ENCODE data around the gene FHOD3. TPM values are rescaled to one million over a fixed set of nuclear protein-coding genes. Genes with fewer than 3 reads are reported as not detected.

The FHOD3 gene
- total and polyA plus RNA-seq, 2 of the 13 experiments (the other 11 are each of a cell fraction or from before 2014, with no cell fraction given): 0.07 TPM; not detected in 1

DNA sequence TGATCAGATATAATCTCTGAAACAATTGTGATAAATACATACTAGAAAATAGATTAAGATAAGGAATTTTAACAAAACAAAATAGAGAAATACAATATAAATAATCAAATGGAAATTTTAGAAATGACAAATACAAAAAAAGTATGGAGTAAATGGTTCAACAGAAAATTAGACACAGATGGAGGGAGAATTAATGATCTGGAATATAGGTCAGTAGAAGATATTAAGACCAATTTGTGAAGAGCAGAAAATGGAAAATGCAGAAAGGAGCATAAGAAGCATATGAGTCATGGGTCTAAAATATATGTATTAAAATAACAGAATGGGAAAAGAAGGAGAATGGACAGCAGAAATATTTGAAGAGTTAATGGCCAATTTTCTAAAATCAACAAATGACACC, 44.4 kb downstream of the FHOD3 start (continued):
- TF ChIP-seq, protein P1, sequence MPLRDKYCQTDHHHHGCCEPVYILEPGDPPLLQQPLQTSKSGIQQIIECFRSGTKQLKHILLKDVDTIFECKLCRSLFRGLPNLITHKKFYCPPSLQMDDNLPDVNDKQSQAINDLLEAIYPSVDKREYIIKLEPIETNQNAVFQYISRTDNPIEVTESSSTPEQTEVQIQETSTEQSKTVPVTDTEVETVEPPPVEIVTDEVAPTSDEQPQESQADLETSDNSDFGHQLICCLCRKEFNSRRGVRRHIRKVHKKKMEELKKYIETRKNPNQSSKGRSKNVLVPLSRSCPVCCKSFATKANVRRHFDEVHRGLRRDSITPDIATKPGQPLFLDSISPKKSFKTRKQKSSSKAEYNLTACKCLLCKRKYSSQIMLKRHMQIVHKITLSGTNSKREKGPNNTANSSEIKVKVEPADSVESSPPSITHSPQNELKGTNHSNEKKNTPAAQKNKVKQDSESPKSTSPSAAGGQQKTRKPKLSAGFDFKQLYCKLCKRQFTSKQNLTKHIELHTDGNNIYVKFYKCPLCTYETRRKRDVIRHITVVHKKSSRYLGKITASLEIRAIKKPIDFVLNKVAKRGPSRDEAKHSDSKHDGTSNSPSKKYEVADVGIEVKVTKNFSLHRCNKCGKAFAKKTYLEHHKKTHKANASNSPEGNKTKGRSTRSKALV (CRISPR knock-in tag; IDR thresholded peaks at IDR 0.05): no peak
- no peak for TF ChIP-seq ZNF205 (CRISPR knock-in tag; IDR thresholded peaks at IDR 0.05)
- TF ChIP-seq ZEB1 (IDR thresholded peaks at IDR 0.05; ENCODE audit: insufficient replicate concordance, low read depth): no peak
- no peak for TF ChIP-seq POGZ (CRISPR knock-in tag; IDR thresholded peaks at IDR 0.05)
- no peak for TF ChIP-seq ZFP36 (IDR thresholded peaks at IDR 0.05; ENCODE audit: borderline replicate concordance, low read depth, low read length, partially characterized antibody)
- TF ChIP-seq GLI4 (CRISPR knock-in tag; IDR thresholded peaks at IDR 0.05; ENCODE audit: borderline replicate concordance): no peak

DNA sequence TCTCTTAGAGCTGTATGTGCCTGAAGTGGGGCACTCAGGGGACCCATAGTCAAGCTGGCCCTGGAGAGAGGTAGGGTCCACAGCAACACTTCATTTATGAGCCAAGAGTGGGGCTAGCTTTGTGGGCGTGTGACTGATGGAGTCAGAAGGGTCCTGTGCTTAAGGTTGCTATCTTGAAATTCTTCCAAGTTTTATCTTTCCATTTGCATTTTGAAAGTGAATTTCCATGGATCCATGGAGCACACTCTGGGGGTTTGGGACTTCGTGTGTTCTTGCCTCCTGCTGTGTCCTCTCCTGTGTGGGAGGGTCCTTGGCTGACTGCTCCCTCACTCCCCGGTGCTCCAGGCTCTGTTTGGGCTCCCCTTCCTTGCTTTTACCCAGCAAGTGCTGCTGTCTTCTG, 50.8 kb downstream of the FHOD3 start:
- no peak for DNase-seq (ENCODE audit: low spot score)
- BruUV-seq (replicated peaks): no TSS peak
- H3K9ac ChIP-seq (ENCODE audit: insufficient read depth, low read depth, low read length): no peak overlapping the region
- H3K27me3 ChIP-seq (ENCODE audit: control insufficient read depth in 1 of 2, insufficient read depth in 2 of 2, low read length in 2 of 2): no peaks in the 10 kb centered on the region; a peak in 1 of 5 replicates
- POLR2A ChIA-PET: no interaction called here
- no peaks in the 10 kb centered on the region for H3K79me2 ChIP-seq (ENCODE audit: insufficient read depth, low read length)
- H3K4me2 ChIP-seq (ENCODE audit: low read depth, low read length): no peak overlapping the region
- CTCF ChIA-PET (ENCODE audit: low intra/inter-chr PET ratio, low total read pairs): no interaction called here
- no peak for FAIRE-seq
- H3K4me1 ChIP-seq (ENCODE audit: insufficient read depth, low read length): no peaks in the 10 kb centered on the region
- no peaks in the 10 kb centered on the region for H4K20me1 ChIP-seq (ENCODE audit: insufficient read depth, low read length)
- WGBS (ENCODE audit: low lambda C conversion rate): 7% methylated on average over 3 of the region's 3 CpGs
- intact Hi-C loops (cut with micrococcal nuclease; ENCODE audit: unreplicated experiment) (no loop called here), in situ Hi-C loops (cut with HindIII; ENCODE audit: extremely low pct_ligation_motif_present, low pct_unique_long_range_greater_than_20kb) (no loop called here)
- H3K27ac ChIP-seq (ENCODE audit: extremely low read length, insufficient read depth, low read length): no peak overlapping the region
- H3K9me3 ChIP-seq (ENCODE audit: low read length): no peaks in the 10 kb centered on the region
- ATAC-seq: no peak
- H3K36me3 ChIP-seq (replicated peaks in 1 of 2; ENCODE audit: control insufficient read depth in 1 of 2, insufficient read depth in 2 of 2, low read length in 2 of 2): no peaks in the 10 kb centered on the region
- no peak overlapping the region for H3K4me3 ChIP-seq (replicated peaks in 1 of 3; ENCODE audit: insufficient read depth in 1 of 3, low read depth in 2 of 3, low read length in 3 of 3)
- H2AFZ ChIP-seq (ENCODE audit: low read length): no peak overlapping the region
- TF ChIP-seq EZH2 (conservative IDR thresholded peaks at IDR 0.05; ENCODE audit: low read depth, low read length) (no peak), ZNF17 (CRISPR knock-in tag; IDR thresholded peaks at IDR 0.05) (no peak), SMARCC2 (IDR thresholded peaks at IDR 0.05) (no peak), MZF1 (CRISPR knock-in tag; IDR thresholded peaks at IDR 0.05; ENCODE audit: borderline replicate concordance) (no peak), MAFK (conservative IDR thresholded peaks at IDR 0.05 in 1 of 2, IDR thresholded peaks at IDR 0.05 in 1 of 2; ENCODE audit: low read length in 2 of 2) (no peak), KDM1A (CRISPR knock-in tag; IDR thresholded peaks at IDR 0.05) (no peak)
- TF ChIP-seq, protein P2, sequence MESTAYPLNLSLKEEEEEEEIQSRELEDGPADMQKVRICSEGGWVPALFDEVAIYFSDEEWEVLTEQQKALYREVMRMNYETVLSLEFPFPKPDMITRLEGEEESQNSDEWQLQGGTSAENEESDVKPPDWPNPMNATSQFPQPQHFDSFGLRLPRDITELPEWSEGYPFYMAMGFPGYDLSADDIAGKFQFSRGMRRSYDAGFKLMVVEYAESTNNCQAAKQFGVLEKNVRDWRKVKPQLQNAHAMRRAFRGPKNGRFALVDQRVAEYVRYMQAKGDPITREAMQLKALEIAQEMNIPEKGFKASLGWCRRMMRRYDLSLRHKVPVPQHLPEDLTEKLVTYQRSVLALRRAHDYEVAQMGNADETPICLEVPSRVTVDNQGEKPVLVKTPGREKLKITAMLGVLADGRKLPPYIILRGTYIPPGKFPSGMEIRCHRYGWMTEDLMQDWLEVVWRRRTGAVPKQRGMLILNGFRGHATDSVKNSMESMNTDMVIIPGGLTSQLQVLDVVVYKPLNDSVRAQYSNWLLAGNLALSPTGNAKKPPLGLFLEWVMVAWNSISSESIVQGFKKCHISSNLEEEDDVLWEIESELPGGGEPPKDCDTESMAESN (CRISPR knock-in tag; conservative IDR thresholded peaks at IDR 0.05): no peak
- TF ChIP-seq, protein P3, sequence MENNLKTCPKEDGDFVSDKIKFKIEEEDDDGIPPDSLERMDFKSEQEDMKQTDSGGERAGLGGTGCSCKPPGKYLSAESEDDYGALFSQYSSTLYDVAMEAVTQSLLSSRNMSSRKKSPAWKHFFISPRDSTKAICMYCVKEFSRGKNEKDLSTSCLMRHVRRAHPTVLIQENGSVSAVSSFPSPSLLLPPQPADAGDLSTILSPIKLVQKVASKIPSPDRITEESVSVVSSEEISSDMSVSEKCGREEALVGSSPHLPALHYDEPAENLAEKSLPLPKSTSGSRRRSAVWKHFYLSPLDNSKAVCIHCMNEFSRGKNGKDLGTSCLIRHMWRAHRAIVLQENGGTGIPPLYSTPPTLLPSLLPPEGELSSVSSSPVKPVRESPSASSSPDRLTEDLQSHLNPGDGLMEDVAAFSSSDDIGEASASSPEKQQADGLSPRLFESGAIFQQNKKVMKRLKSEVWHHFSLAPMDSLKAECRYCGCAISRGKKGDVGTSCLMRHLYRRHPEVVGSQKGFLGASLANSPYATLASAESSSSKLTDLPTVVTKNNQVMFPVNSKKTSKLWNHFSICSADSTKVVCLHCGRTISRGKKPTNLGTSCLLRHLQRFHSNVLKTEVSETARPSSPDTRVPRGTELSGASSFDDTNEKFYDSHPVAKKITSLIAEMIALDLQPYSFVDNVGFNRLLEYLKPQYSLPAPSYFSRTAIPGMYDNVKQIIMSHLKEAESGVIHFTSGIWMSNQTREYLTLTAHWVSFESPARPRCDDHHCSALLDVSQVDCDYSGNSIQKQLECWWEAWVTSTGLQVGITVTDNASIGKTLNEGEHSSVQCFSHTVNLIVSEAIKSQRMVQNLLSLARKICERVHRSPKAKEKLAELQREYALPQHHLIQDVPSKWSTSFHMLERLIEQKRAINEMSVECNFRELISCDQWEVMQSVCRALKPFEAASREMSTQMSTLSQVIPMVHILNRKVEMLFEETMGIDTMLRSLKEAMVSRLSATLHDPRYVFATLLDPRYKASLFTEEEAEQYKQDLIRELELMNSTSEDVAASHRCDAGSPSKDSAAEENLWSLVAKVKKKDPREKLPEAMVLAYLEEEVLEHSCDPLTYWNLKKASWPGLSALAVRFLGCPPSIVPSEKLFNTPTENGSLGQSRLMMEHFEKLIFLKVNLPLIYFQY (CRISPR knock-in tag; IDR thresholded peaks at IDR 0.05; ENCODE audit: borderline replicate concordance): no peak
- TF ChIP-seq, protein P4, sequence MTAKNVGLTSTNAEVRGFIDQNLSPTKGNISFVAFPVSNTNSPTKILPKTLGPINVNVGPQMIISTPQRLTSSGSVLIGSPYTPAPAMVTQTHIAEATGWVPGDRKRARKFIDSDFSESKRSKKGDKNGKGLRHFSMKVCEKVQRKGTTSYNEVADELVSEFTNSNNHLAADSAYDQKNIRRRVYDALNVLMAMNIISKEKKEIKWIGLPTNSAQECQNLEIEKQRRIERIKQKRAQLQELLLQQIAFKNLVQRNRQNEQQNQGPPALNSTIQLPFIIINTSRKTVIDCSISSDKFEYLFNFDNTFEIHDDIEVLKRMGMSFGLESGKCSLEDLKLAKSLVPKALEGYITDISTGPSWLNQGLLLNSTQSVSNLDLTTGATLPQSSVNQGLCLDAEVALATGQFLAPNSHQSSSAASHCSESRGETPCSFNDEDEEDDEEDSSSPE (CRISPR knock-in tag; IDR thresholded peaks at IDR 0.05): no peak

Measured in HepG2 (cell line).